GM03348 (cell line): ENCODE data around the gene EOMES.
"Not testable (repeated sequence)": the region's sequence is repeated elsewhere in the genome, so short reads cannot be mapped to it uniquely, and the experiment has no call there.

Source experiments
- DNase-seq: peaks from one replicate; pipeline ENCODE4 v3.0.0; 2012; ENCODE audit warnings: low spot score

EOMES gene

DNA sequence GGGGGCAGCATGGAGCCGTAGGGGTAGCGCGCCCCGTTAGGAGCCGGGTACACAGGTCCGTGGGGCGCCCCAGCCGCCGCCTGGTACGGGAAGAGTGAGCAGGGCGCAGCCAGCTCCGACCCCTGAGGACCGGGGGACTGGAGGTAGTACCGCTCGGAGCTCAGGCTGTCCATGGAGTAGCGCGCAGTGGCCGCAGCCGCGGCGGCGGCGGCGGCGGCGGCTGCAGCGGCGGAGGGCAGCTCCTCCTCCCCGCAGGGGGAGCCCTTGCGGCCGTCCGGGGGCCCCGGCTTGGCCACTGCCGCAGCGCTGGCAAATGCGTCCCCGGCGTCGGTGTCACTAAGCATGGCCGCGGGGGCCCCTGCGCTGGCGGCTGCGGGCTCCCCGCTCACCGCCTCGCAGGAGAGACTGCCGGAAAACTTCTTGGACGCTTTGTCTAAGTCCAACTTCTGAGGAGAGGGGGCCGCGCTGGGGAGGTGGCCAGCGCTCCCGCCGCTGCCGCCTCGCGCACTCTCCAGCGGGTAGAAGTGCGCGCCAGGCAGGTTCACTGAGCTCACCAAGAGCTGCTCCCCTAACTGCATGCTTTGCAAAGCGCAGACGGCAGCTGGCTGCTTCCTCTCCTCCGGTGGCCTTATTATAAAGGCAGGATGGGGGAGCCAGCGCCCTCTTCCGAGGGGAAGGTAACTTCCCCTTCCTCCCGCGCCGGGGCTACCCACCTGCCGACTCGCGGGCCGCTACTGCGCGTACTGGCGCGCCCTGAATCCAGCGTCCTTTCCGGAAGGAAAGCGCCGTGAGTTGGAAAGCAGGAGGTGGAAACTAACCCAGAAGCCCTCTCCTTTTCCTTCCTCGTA lies at the start of gene EOMES:
Gene EOMES (minus strand): TSS at position 607 of the 848 bp plus-strand sequence. CDS start 29 bp downstream, at position 578.
- peak; percentile 65 for DNase-seq

DNA sequence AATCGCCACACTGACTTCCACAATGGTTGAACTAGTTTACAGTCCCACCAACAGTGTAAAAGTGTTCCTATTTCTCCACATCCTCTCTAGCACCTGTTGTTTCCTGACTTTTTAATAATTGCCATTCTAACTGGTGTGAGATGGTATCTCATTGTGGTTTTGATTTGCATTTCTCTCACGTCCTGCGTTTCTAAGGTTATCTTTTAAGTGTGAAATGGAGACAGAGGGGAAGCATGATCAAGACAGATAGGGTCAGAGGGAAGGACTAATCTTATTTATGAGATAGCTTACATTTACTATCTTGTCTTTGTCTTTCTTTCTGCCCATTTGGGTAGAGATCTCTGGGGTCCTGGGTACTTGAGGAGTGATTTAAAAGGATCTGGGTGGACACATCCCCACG lies 48.3 kb upstream of the EOMES start:
- not testable (repeated sequence) for DNase-seq

DNA sequence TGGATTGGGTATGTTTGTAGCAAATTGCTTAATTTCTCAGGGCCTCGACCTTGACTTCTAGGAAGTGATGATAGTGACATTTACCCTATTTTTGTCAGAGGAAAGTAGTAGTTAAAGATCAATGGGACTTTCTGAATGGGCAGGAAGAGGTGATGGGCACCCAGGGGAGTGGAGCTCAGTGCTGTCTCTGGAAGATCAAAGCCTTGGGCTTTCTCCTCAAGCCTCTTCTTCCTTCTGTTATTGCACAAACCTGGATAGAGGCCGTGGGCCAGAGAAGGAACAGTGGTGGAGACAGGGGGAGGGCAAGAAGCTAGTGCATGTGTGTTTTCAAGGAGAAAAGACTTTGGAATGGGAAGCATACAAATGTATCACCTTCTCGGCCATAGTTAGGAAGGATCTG lies 44.9 kb upstream of the EOMES start:
- no peak for DNase-seq

DNA sequence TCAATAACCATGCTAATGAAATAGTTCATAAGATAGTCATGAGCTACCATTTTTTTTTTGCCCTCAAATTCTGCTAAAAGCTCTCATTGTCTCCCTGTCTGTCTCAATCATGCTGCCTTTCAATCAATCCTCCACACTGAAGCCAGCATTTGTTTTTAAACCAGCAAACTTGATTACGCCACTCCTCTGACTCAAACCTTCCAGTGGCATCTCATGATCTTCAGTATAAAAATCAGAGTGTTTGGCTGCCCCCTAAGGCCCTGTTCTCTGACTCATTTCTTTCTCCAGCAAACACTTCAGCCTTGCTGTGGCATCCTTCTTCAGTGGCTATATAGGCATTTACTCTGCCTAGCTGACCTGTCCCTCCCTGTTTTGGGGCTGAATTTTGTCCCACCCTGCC lies 36.0 kb upstream of the EOMES start:
- DNase-seq = peak; percentile 66

DNA sequence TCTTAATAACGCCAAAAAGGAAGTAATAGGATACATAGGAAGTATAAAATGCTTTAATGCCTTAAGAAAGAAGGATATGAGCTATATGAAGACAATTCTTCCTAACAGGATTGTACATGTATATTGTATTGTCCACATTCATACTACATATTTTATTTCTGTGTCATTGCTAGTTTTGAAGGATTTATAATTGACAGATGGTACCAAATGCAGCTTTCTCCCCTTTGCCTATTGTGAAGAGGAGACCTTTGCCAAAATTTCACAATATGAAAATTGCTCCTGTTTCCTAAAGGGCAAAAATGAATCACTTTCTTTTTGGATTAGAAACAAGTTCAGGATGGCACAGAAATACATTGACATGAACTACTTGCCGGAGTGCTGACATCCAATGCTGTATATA lies 34.8 kb upstream of the EOMES start:
- DNase-seq = no peak

DNA sequence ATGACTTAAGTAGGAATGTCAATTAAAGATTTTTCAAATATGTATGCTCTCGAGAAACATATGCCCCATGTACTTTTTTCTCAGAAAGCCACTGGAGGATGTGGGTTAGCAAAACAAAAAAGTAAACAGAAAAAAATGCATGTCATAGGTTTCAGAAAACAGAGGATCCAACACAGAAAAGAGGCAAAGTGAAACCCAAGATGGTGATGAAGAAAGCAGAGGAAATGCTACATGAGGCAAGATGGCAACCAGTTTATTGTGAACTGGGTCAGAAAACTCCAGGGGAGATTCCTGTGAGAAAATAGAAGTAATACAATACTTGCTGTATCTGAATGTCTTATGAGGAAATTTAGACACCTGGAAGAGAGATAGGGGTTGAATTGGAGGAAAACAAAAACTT lies 30.8 kb upstream of the EOMES start:
- no peak for DNase-seq

DNA sequence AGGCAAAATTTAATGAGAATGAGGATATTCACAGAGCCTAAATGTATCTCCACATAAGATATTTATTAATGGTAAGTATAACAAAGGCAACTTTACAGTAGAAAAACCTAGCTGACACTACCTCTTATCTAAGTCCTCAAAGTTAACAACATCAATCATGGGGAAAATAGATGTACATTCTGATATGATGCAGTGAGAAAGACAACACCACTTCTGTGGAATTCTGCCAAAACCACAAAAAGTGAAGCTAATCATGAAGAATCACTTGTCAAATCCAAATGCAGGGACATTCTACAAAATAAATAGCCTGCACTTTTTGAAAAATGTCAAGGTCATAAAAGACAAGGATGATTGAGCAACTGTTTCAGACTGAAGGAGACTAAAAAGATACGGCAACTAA lies 27.5 kb upstream of the EOMES start:
- DNase-seq = no peak

DNA sequence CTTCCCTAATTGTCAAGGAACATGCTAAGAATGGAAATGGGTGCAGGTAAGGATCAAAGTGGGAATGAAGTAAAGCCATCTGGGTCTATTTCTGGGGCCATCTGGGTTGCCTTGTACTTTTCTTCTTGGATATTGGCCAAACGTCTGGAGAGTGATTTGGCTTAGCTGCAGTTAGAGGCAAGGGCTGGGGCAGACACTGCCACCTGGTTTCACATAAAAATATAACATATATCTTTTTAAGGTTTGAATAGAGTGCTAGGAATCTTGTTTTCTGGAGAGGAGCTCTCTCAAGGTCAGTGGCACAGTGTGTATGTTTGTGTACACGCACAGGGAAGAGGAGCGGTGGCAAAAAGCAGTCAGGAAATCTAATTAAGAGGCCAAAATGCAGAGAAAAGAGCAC lies 24.7 kb upstream of the EOMES start:
- no peak for DNase-seq

DNA sequence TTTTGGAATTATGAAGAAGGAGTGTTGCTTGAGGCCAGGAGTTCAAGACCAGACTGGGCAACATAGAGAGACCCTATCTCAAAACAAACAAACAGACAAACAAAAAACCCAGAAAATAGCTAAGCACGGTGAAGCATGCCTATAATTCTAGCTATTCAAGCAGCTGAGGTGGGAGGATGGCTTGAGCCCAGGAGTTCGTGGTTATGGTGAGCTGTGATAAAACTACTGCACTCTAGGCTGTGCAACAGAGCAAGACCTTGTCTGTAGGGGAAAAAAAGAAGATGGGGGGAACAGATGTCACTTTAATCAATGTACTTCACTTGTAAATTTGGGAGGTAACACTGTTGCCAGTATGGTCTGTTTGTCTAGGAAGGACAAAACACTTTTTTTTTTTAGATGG lies 18.7 kb upstream of the EOMES start:
- DNase-seq = no peak

DNA sequence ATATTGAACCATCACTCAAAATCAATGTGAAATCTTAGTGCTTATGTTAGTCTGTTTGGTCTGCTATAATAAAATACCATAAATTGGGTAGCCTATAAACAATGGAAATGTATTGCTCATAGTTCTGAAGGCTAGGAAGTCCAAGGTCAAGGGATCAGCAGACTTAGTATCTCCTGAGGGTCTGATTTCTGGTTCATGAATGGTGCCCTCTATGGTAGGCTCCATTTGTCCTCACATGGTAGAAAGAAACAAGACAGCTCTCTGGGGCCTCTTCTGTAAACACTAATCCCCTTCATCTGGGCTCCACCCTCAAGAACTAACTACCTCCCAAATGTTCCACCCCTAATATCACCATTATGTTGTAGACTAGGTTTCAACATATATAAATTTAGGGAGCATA lies 15.0 kb upstream of the EOMES start:
- no peak for DNase-seq

DNA sequence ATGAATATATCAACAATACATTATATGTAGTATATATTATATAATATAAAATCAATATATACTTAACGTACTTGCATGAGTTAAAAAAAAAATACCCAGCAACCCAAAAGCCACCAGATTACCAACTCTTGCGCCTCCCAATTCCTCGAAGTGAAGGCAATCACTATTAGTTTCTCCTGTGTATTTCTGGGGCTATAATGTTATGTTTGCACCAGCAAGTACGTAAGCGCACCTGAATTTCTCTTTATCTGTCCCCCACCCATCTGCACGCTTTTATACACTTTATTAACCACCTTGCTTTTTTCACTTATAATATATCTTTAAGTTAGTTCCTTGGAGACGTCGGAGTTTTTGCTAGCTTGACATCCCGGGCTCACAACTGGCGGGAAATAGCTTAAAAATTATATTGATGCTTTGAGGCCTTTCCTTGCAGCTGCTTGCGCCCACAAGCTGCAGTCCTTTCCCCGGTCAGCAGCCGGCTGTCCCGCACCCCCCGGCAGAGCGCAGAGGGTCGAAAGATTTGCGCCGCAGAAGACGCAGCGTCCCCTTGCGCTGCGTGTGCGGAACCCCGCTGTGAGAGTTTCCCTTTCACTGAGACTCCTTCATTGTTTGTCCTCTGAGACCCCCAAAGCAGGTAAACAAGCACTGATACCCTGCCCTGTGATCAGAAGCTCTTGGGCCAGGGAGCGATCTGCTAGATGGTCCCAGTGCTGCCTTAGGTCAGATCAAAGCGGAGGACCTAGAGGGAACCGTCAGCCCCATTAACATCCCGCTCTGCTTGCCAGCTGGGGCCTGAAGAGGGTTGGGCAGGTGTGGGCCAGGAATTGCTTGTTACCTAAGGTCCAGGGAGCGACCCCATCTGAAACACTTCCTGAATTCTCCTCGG lies 8.9 kb upstream of the EOMES start:
- no peak for DNase-seq

DNA sequence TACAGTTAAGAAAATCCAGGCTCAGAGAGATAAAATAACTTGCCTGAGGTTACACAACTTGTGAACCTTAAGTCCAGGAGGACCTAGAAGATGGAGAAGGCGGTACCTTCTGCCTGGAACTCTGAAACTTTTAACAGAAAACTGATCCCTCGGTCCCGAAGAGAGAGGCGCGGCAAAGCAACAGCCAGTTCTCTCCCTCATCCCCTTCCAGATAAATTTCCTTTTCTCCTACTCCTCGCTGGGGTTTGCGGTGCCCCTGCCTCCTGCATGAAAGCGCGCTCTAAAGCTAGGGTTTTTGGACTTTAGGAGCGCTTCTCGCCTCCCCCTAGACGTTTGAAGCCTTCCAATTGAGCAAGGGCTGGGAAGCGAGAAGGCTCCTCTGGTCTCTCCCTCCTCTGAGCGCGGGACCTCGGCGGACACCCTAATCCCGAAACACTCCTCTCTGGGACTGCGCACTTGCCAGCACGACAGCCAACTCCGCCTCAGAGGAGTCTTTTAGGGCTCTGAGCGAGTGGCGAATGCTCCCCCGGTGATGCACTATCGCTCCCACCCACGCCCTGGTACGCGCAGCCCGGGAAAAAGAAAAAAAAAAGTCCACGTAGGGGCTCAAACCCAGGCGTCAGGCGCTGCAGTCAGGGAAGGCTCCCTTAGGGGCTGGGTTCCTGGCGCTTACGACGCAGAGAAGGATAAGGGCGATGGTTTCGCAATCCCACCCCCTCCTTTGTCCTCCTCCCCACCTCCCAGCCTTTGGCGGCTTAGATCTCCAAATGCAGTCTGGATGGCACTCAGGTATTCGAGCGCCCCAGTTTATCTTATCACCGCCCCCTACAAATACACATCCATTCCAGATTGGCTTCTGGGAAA lies 7.9 kb upstream of the EOMES start:
- DNase-seq = no peak

DNA sequence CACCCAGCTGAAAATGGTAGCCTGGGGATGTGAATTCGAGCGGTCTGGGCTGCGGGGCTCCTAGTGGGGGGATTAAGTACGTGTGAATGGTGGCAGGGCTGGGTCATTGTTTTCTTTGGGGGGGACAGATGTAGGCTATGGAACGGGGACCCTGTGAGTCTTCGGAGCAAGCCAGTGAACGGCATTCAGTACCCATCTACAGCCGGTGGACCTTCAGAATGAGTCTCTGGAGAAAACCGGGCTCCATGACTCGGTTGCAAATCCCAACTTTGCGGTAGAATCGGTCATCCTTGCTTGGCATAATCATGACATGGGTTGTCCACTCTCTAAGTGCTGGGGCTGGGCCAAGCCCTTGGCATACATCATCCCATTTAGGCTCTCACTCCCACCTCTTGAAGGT lies 7.2 kb upstream of the EOMES start:
- DNase-seq = no peak

DNA sequence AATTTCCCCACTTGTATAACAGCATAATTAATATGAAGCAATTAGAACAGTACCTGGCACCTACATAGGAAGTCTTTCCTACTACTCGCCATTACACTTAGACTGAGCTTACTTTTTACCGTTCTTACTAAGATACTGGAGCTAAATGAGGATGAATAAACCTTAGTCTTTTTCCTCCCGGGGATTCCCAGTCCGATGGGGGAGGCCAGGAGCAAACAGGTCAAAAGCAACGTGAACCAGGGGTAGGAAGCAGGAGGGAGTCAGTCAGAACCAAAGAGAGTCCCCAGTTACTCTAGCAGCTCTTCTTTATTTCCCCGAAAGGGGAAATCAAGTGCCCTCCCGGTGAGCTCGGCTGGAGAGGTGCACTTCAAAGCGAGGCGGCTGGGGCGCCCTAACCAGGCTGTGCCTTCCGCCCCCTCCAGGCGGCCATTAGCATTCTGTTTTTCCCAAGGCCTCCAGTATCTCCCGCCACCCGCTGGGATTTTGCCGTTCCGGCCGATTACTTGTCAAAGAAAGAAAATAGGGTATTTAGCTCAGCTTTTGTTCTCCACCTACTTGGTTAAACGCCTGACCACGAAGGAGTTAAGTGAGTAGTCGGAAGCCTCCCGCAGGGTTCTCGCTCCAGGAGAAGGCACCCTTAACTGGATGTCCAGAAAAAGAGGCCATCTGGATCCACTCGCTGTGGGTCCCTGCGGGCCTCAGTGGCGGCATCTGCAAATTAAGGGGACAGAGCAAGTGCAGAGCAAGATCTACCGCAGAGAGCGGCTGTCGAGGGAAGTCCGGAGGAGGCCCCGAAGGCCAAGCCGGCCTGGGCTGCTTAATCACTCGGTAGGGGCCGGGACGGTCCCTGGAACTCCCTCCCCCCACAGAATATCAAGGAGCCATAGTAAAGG lies 6.3 kb upstream of the EOMES start:
- no peak for DNase-seq

DNA sequence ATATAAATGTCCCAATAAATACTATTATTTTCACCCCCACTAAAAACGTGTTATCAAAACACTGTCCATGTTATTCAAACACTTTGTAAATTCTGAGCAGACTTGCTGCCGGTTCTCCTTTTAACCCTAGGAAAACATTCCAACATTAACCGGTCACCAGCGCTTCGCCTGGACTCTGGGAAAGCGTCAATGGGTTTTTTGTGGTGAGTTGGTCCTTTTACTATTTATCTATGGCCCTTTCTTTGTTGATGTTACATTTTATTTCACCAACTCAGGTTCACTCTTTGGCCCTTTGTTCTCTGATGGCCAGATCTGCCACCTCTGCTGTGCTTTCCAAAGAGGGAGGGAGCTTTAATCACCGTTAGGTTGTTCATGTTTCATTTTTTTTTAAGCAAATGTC lies 4.1 kb upstream of the EOMES start:
- DNase-seq = no peak

DNA sequence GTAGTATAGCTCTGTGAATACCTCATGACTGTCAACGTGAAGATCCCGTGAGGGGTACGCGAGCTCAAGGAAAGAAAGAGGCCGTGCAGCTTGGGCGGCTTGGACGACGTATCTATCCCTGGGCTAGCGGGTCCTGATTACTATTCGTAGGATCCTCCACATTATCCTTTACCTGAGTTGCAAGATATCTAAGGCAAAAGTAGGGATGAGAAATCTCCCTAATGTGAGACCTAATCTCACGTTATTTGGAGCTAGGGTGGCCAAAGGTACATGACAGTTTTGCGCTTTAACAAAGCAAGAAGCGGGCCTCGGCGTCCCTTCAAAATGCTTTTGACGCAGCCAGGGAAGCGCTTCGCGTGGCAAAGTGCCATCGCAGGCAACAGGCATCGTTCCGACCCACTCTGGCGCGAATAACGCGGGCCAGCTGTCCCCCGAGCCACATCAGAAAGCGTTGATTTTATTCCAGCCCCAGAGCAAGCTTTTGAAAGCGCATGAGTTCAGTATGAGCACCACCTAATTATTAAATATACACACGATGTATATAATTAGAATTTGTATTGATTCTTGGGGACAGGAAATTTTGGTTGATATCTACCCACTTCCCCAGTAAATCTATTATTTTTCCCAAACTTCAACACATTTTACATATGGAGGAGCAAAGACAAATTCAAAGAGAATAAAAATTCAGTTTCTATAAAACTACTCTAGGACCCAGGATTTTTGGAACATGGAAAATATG lies 2.5 kb upstream of the EOMES start:
- DNase-seq = no peak

DNA sequence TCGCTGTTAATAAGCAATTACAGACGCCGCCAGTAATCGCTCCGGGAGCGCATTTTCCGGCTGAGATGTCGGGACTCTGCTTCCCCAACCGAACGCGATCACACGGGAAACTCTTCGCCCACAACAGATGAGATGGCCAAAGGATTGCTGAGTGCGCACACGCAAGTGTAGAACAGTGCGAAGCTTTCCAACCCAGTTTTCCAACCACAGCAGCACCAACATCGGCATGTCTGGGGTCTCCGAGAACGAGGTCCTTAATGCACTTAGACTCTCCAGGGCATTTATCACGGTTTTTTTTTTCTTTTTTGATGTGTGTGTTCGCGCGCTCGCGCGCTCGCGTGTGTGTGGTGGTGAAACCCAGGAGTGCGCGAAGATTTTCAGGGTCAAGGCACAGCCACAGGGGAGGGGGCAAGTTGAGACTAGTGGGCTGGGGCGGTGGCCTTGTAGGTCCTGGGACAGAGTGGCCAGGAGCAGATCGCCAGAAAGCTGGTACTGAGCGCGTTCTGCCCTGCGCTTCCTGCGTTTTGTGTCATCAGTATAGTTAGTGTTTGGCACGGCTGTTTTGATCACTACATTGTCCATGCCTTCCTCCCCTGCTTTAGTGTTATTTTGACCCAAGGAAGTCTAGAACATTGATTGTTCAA lies 1.8 kb upstream of the EOMES start:
- DNase-seq = peak; percentile 23

DNA sequence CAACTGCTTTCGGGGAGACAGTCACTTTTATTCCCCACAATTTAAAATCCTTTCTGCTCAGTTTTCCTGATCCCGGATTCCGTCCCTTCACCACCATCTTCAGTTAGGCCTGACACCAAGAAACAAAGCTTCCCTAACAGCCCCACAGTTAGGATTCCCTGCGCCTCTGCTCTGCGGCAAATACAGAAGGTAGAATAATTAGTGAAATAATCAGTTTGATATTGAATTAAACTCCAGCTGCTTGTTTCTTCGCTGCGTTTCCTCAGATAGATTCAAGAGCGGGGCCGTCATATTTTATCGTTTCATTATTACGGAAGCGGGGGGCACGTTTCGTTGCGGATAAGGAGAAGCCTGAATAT lies 1.3 kb upstream of the EOMES start:
- no peak for DNase-seq

DNA sequence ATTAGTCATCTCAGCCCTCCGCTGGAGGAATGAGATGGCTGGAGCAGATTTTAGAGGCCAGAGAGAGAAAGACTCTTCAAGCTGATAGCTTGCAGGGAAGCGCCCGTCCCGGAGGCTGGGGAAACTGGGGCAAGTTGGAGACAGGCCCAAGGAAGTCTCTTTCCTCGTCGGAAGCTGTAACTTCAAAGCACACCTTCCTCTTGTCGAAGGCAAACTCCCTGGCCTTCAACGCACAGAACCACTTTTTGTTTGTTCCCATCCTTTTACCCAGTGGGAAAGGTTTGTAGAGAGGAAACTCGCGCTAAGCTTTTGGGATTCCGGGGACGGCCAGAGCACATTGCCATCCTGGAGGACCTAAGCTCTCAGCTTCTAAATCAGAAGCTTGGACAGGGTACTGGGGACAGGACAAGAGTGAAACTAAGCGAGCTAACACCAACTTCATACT lies 900 bp upstream of the EOMES start:
- no peak for DNase-seq
